HTERT RPE-1 (cell line): ENCODE measurements around the gene PAXX.

Experiments used
- in situ Hi-C: fragments of 300-500 bp; cut with MboI; formaldehyde crosslinking; loops from 4 replicates; pipeline ENCODE4 v1.14.3; 2020; ENCODE audit warnings: low sequenced_read_pairs

PAXX gene

GRCh38 chr9:136964833-136965422 is 27.3 kb upstream of the PAXX start:
- in situ Hi-C loops, result no loop called here

GRCh38 chr9:136965771-136966484 is 26.3 kb upstream of the PAXX start:
- in situ Hi-C loops, result no loop called here

GRCh38 chr9:136968333-136969127 is 23.7 kb upstream of the PAXX start:
- in situ Hi-C loops, result no loop called here

GRCh38 chr9:136969150-136969549 is 23.1 kb upstream of the PAXX start:
- in situ Hi-C loops, result no loop called here

- in situ Hi-C loops, result no loop called here
These were observed 22.4 kb upstream of the PAXX start for GRCh38 chr9:136969774-136970173.

- in situ Hi-C loops, result no loop called here
These were observed 21.9 kb upstream of the PAXX start for GRCh38 chr9:136970361-136970760.

- in situ Hi-C loops, result no loop called here
These were observed 20.5 kb upstream of the PAXX start for GRCh38 chr9:136971746-136972145.

- in situ Hi-C loops, result no loop called here
These were observed 19.9 kb upstream of the PAXX start for GRCh38 chr9:136972335-136972734.

GRCh38 chr9:136972743-136973142 is 19.5 kb upstream of the PAXX start:
- in situ Hi-C loops, result no loop called here

GRCh38 chr9:136973618-136974617 is 18.3 kb upstream of the PAXX start:
- in situ Hi-C loops, result no loop called here

- in situ Hi-C loops, result no loop called here
These were observed 17.2 kb upstream of the PAXX start for GRCh38 chr9:136974817-136975535.

GRCh38 chr9:136975644-136976043 is 16.6 kb upstream of the PAXX start:
- in situ Hi-C loops, result no loop called here

GRCh38 chr9:136977223-136977622 is 15.0 kb upstream of the PAXX start, which contains the start of gene PTGDS:
TSS of gene PTGDS (plus strand) at chr9:136977504. CDS start at chr9:136977579, 75 bp downstream.
- in situ Hi-C loops, result no loop called here

- in situ Hi-C loops, result no loop called here
These were observed 14.6 kb upstream of the PAXX start for GRCh38 chr9:136977649-136978072.

GRCh38 chr9:136978073-136978864 is 14.0 kb upstream of the PAXX start:
- in situ Hi-C loops, result no loop called here

- in situ Hi-C loops, result no loop called here
These were observed 13.2 kb upstream of the PAXX start for GRCh38 chr9:136978865-136979544.

- in situ Hi-C loops, result no loop called here
These were observed 12.2 kb upstream of the PAXX start for GRCh38 chr9:136979769-136980587.
